NCI-H146 treated with DMSO at 0.1 percent for 48 hours (cell line): ENCODE data around the gene KRTAP5-11.
"Not testable (repeated sequence)": the region's sequence is repeated elsewhere in the genome, so short reads cannot be mapped to it uniquely, and the experiment has no call there.

ENCODE experiments used
- DNase-seq: peaks from one replicate; lab custom pipeline; 2025; ENCODE audit not compliant: unreplicated experiment; lab: John Stamatoyannopoulos, UW

The KRTAP5-11 gene

GRCh38 chr11:71534711-71535608 lies 47.7 kb downstream of the KRTAP5-11 start:
- not testable (repeated sequence) for DNase-seq

GRCh38 chr11:71532036-71532610 lies 50.6 kb downstream of the KRTAP5-11 start:
- DNase-seq: no peak
